NCI-H146 (cell line): Measurements from ENCODE around the gene TMEM192.
"Not testable (repeated sequence)": the region's sequence is repeated elsewhere in the genome, so short reads cannot be mapped to it uniquely, and the experiment has no call there.

Experiments used
- DNase-seq: peaks from one replicate; lab custom pipeline; 2025; lab: John Stamatoyannopoulos, UW

TMEM192 gene

GRCh38 chr4:165112368-165113121 is at the start of gene TMEM192:
TSS of gene TMEM192 (minus strand) at chr4:165112860. CDS start at chr4:165112773, 87 bp downstream.
- peak; percentile 90 for DNase-seq

GRCh38 chr4:165158762-165159161 is 46.1 kb upstream of the TMEM192 start:
- no peak for DNase-seq

- DNase-seq: no peak
Observed at GRCh38 chr4:165156906-165157305, 44.2 kb upstream of the TMEM192 start.

GRCh38 chr4:165154482-165154881 is 41.8 kb upstream of the TMEM192 start:
- DNase-seq: no peak

GRCh38 chr4:165152527-165152926 is 39.9 kb upstream of the TMEM192 start:
- no peak for DNase-seq

- DNase-seq: no peak
Observed at GRCh38 chr4:165151734-165152133, 39.1 kb upstream of the TMEM192 start.

- no peak for DNase-seq
Observed at GRCh38 chr4:165150545-165150944, 37.9 kb upstream of the TMEM192 start.

GRCh38 chr4:165138843-165139242 is 26.2 kb upstream of the TMEM192 start:
- DNase-seq: no peak

- DNase-seq: no peak
Observed at GRCh38 chr4:165137205-165137604, 24.5 kb upstream of the TMEM192 start.

- DNase-seq: no peak
Observed at GRCh38 chr4:165136529-165136928, 23.9 kb upstream of the TMEM192 start.

GRCh38 chr4:165133150-165133549 is 20.5 kb upstream of the TMEM192 start:
- no peak for DNase-seq

GRCh38 chr4:165131247-165131832 is 18.7 kb upstream of the TMEM192 start:
- DNase-seq: peak; percentile 45

- DNase-seq: no peak
Observed at GRCh38 chr4:165129924-165130323, 17.3 kb upstream of the TMEM192 start.

- DNase-seq: not testable (repeated sequence)
Observed at GRCh38 chr4:165125869-165126499, 13.3 kb upstream of the TMEM192 start.

GRCh38 chr4:165124488-165124887 is 11.8 kb upstream of the TMEM192 start:
- no peak for DNase-seq

- no peak for DNase-seq
Observed at GRCh38 chr4:165118256-165118909, 5.7 kb upstream of the TMEM192 start.

GRCh38 chr4:165115301-165115700 is 2.6 kb upstream of the TMEM192 start:
- no peak for DNase-seq

GRCh38 chr4:165111906-165112367 is 723 bp downstream of the TMEM192 start:
- DNase-seq: no peak

GRCh38 chr4:165106518-165106917 is 6.1 kb downstream of the TMEM192 start:
- DNase-seq: no peak

- no peak for DNase-seq
Observed at GRCh38 chr4:165101641-165102040, 11.0 kb downstream of the TMEM192 start.

- no peak for DNase-seq
Observed at GRCh38 chr4:165096776-165097175, 15.9 kb downstream of the TMEM192 start.

- no peak for DNase-seq
Observed at GRCh38 chr4:165095291-165095690, 17.4 kb downstream of the TMEM192 start.

GRCh38 chr4:165094873-165095272 is 17.8 kb downstream of the TMEM192 start:
- DNase-seq: no peak
